Type B pancreatic cell (in vitro differentiated cells): Measurements from ENCODE around the gene LRMDA. TPM values are rescaled to one million over a fixed set of nuclear protein-coding genes. Genes with fewer than 3 reads are reported as not detected.

Experiments used
- DNase-seq: peaks from one replicate; pipeline ENCODE4 v3.0.0; 2021; ENCODE audit warnings: mixed read lengths; ENCODE audit not compliant: unreplicated experiment; ENCODE audit errors: extremely low spot score
- H3K27ac Mint-ChIP-seq: 2 replicates; pipeline ENCODE4 v1.8.0; 2021; ENCODE audit warnings: mild to moderate bottlenecking, mixed read lengths
- H3K27me3 Mint-ChIP-seq: 2 replicates; pipeline ENCODE4 v1.8.0; 2021; ENCODE audit warnings: mixed read lengths
- H3K36me3 Mint-ChIP-seq: 2 replicates; pipeline ENCODE4 v1.8.0; 2021; ENCODE audit warnings: mixed read lengths
- H3K4me1 Mint-ChIP-seq: one replicate; pipeline ENCODE4 v1.8.0; 2021; ENCODE audit warnings: mixed read lengths; ENCODE audit not compliant: unreplicated experiment
- H3K4me3 Mint-ChIP-seq: 2 replicates; pipeline ENCODE4 v1.8.0; 2021; ENCODE audit warnings: mild to moderate bottlenecking, mixed read lengths
- H3K9me3 Mint-ChIP-seq: 2 replicates; pipeline ENCODE4 v1.8.0; 2021; ENCODE audit warnings: mixed read lengths
- CTCF ChIP-seq: fragments of 200-600 bp; sonication (generic); conservative IDR thresholded peaks from 2 replicates; pipeline ENCODE4 v1.5.0; 2021; ENCODE audit warnings: antibody characterized with exemption, mild to moderate bottlenecking
- total RNA-seq: library from RNA; stranded (reverse); gene quantifications from 2 replicates; pipeline ENCODE4 v1.2.1, GENCODE V29; 2021; ENCODE audit warnings: low replicate concordance

The LRMDA gene
- total RNA-seq, 1 donor from 2014 or later: 2.0 TPM

- Mint-ChIP-seq H3K4me1 (peaks cover 30% of the 10 kb centered on the region), H3K27ac (no peak overlapping the region), H3K27me3 (peaks cover 58% of the 10 kb centered on the region), H3K9me3 (no peaks in the 10 kb centered on the region), H3K36me3 (no peaks in the 10 kb centered on the region), H3K4me3 (no peak overlapping the region)
- no peak for TF ChIP-seq CTCF
- DNase-seq: no peak
Observed at GRCh38 chr10:75456122-75456521, 24.7 kb downstream of the LRMDA start.

GRCh38 chr10:75460059-75460458, 28.6 kb downstream of the LRMDA start:
- Mint-ChIP-seq H3K36me3 (no peaks in the 10 kb centered on the region), H3K4me1 (peaks cover 21% of the 10 kb centered on the region), H3K9me3 (no peaks in the 10 kb centered on the region), H3K27ac (no peak overlapping the region), H3K4me3 (no peak overlapping the region), H3K27me3 (peaks cover 51% of the 10 kb centered on the region)
- no peak for DNase-seq
- TF ChIP-seq CTCF: no peak

GRCh38 chr10:75461672-75462649, 30.5 kb downstream of the LRMDA start:
- peaks cover 34% of the 10 kb centered on the region for H3K4me1 Mint-ChIP-seq
- DNase-seq: peak; percentile 59
- H3K27ac Mint-ChIP-seq: no peak overlapping the region
- H3K27me3 Mint-ChIP-seq: peaks cover 61% of the 10 kb centered on the region
- no peaks in the 10 kb centered on the region for H3K9me3 Mint-ChIP-seq
- no peak for TF ChIP-seq CTCF
- H3K36me3 Mint-ChIP-seq: no peaks in the 10 kb centered on the region
- H3K4me3 Mint-ChIP-seq: no peak overlapping the region

GRCh38 chr10:75462865-75463264, 31.4 kb downstream of the LRMDA start:
- no peaks in the 10 kb centered on the region for H3K9me3 Mint-ChIP-seq
- no peaks in the 10 kb centered on the region for H3K36me3 Mint-ChIP-seq
- DNase-seq: peak; percentile 34
- no peak overlapping the region for H3K27ac Mint-ChIP-seq
- H3K27me3 Mint-ChIP-seq: peaks cover 54% of the 10 kb centered on the region
- no peak for TF ChIP-seq CTCF
- peaks cover 30% of the 10 kb centered on the region for H3K4me1 Mint-ChIP-seq
- no peak overlapping the region for H3K4me3 Mint-ChIP-seq

GRCh38 chr10:75464478-75465449, 33.3 kb downstream of the LRMDA start:
- no peak for DNase-seq
- H3K27ac Mint-ChIP-seq: peak overlapping the region; percentile 65
- peak overlapping the region; percentile 60 for H3K4me3 Mint-ChIP-seq
- TF ChIP-seq CTCF: no peak
- H3K4me1 Mint-ChIP-seq: peaks cover 45% of the 10 kb centered on the region
- peaks cover 52% of the 10 kb centered on the region for H3K27me3 Mint-ChIP-seq
- H3K36me3 Mint-ChIP-seq: no peaks in the 10 kb centered on the region
- no peaks in the 10 kb centered on the region for H3K9me3 Mint-ChIP-seq
